ENCODE results near the gene LRP5. TPM values are rescaled to one million over a fixed set of nuclear protein-coding genes. Genes with fewer than 3 reads are reported as not detected.

LRP5 gene
- polyA plus RNA-seq, 6 donors from 2014 or later, result 0.04 to 0.88 (median 0.56) TPM; not detected in 1

- Mint-ChIP-seq H3K36me3 (no peaks in the 10 kb centered on the region), H3K4me3 (peak overlapping the region in 1 of 8 donors; percentile 22), H3K27me3 (peaks cover 0 to 16% (median 12%) of the 10 kb centered on the region in 3 donors), H3K9me3 (no peaks in the 10 kb centered on the region), H3K4me1 (peaks cover 14 to 38% (median 14%) of the 10 kb centered on the region in 3 donors), H3K27ac (no peak overlapping the region)
- ATAC-seq (ENCODE audit: low read depth in 2 of 2) (no peak), DNase-seq (no peak)
Measured at GRCh38 chr11:68330700-68331337, 18.4 kb downstream of the LRP5 start.

GRCh38 chr11:68331338-68331947 is 19.1 kb downstream of the LRP5 start:
- peaks cover 14 to 38% (median 14%) of the 10 kb centered on the region in 3 donors for H3K4me1 Mint-ChIP-seq
- peaks cover 0 to 16% (median 12%) of the 10 kb centered on the region in 3 donors for H3K27me3 Mint-ChIP-seq
- no peaks in the 10 kb centered on the region for H3K36me3 Mint-ChIP-seq
- peak overlapping the region in 3 of 6 donors; percentile 32 to 85 (median 63) for H3K27ac Mint-ChIP-seq
- no peak for DNase-seq
- ATAC-seq (ENCODE audit: low read depth in 2 of 2), result no peak
- no peak overlapping the region for H3K4me3 Mint-ChIP-seq
- H3K9me3 Mint-ChIP-seq, result no peaks in the 10 kb centered on the region

- Mint-ChIP-seq H3K27me3 (peaks cover 0 to 12% (median 12%) of the 10 kb centered on the region in 3 donors), H3K9me3 (no peaks in the 10 kb centered on the region), H3K36me3 (no peaks in the 10 kb centered on the region), H3K4me1 (peaks cover 14 to 42% (median 17%) of the 10 kb centered on the region in 3 donors), H3K27ac (no peak overlapping the region), H3K4me3 (no peak overlapping the region)
- no peak for ATAC-seq (ENCODE audit: low read depth in 2 of 2)
- no peak for DNase-seq
Measured at GRCh38 chr11:68332186-68332585, 19.8 kb downstream of the LRP5 start.

- Mint-ChIP-seq H3K4me1 (peaks cover 16 to 44% (median 19%) of the 10 kb centered on the region in 3 donors), H3K4me3 (no peak overlapping the region), H3K27me3 (peaks cover 0 to 7% (median 5%) of the 10 kb centered on the region in 3 donors), H3K27ac (no peak overlapping the region), H3K9me3 (no peaks in the 10 kb centered on the region), H3K36me3 (no peaks in the 10 kb centered on the region)
- ATAC-seq (ENCODE audit: low read depth in 2 of 2), result no peak
- DNase-seq, result no peak
Measured at GRCh38 chr11:68333173-68333572, 20.8 kb downstream of the LRP5 start.

- Mint-ChIP-seq H3K4me3 (no peak overlapping the region), H3K4me1 (peaks cover 16 to 33% (median 17%) of the 10 kb centered on the region in 3 donors), H3K9me3 (no peaks in the 10 kb centered on the region), H3K27ac (no peak overlapping the region), H3K36me3 (no peaks in the 10 kb centered on the region), H3K27me3 (peaks cover 0 to 7% (median 0%) of the 10 kb centered on the region in 3 donors)
- no peak for ATAC-seq (ENCODE audit: low read depth in 2 of 2)
- DNase-seq, result no peak
Measured at GRCh38 chr11:68334923-68335322, 22.5 kb downstream of the LRP5 start.

- Mint-ChIP-seq H3K36me3 (no peaks in the 10 kb centered on the region), H3K9me3 (no peaks in the 10 kb centered on the region), H3K4me1 (peaks cover 16 to 34% (median 17%) of the 10 kb centered on the region in 3 donors), H3K27ac (no peak overlapping the region), H3K27me3 (peaks cover 0 to under 1% (median 0%) of the 10 kb centered on the region in 3 donors), H3K4me3 (peak overlapping the region in 1 of 8 donors; percentile 3)
- DNase-seq, result no peak
- ATAC-seq (ENCODE audit: low read depth in 2 of 2), result no peak
Measured at GRCh38 chr11:68335683-68336082, 23.3 kb downstream of the LRP5 start.

GRCh38 chr11:68336716-68337115 is 24.3 kb downstream of the LRP5 start:
- H3K4me3 Mint-ChIP-seq, result no peak overlapping the region
- ATAC-seq (ENCODE audit: low read depth in 2 of 2) (no peak), DNase-seq (no peak)
- H3K4me1 Mint-ChIP-seq, result peaks cover 11 to 25% (median 13%) of the 10 kb centered on the region in 3 donors
- no peak overlapping the region for H3K27ac Mint-ChIP-seq
- no peaks in the 10 kb centered on the region for H3K9me3 Mint-ChIP-seq
- H3K27me3 Mint-ChIP-seq, result no peaks in the 10 kb centered on the region
- no peaks in the 10 kb centered on the region for H3K36me3 Mint-ChIP-seq

- no peaks in the 10 kb centered on the region for H3K9me3 Mint-ChIP-seq
- H3K27ac Mint-ChIP-seq, result peak overlapping the region in 2 of 6 donors; percentile 59 to 84
- H3K27me3 Mint-ChIP-seq, result no peaks in the 10 kb centered on the region
- peaks cover 8 to 22% (median 12%) of the 10 kb centered on the region in 3 donors for H3K4me1 Mint-ChIP-seq
- no peak overlapping the region for H3K4me3 Mint-ChIP-seq
- no peaks in the 10 kb centered on the region for H3K36me3 Mint-ChIP-seq
- DNase-seq, result no peak
- ATAC-seq (ENCODE audit: low read depth in 2 of 2), result no peak
Measured at GRCh38 chr11:68337399-68337835, 25.0 kb downstream of the LRP5 start.

GRCh38 chr11:68338051-68338780 is 25.8 kb downstream of the LRP5 start:
- no peak for ATAC-seq (ENCODE audit: low read depth in 2 of 2)
- H3K4me1 Mint-ChIP-seq, result peaks cover 8 to 22% (median 12%) of the 10 kb centered on the region in 3 donors
- H3K4me3 Mint-ChIP-seq, result no peak overlapping the region
- H3K27me3 Mint-ChIP-seq, result no peaks in the 10 kb centered on the region
- no peaks in the 10 kb centered on the region for H3K9me3 Mint-ChIP-seq
- no peak for DNase-seq
- no peaks in the 10 kb centered on the region for H3K36me3 Mint-ChIP-seq
- peak overlapping the region in 3 of 6 donors; percentile 15 to 21 (median 18) for H3K27ac Mint-ChIP-seq

GRCh38 chr11:68340003-68340767 is 27.8 kb downstream of the LRP5 start:
- Mint-ChIP-seq H3K36me3 (no peaks in the 10 kb centered on the region), H3K4me3 (no peak overlapping the region), H3K9me3 (no peaks in the 10 kb centered on the region), H3K4me1 (peaks cover 8 to 31% (median 12%) of the 10 kb centered on the region in 3 donors), H3K27me3 (no peaks in the 10 kb centered on the region), H3K27ac (no peak overlapping the region)
- no peak for ATAC-seq (ENCODE audit: low read depth in 2 of 2)
- no peak for DNase-seq

- peaks cover 0 to 1% (median 0%) of the 10 kb centered on the region in 7 donors for H3K9me3 Mint-ChIP-seq
- peaks cover 8 to 31% (median 12%) of the 10 kb centered on the region in 3 donors for H3K4me1 Mint-ChIP-seq
- H3K27me3 Mint-ChIP-seq, result no peaks in the 10 kb centered on the region
- no peak overlapping the region for H3K4me3 Mint-ChIP-seq
- no peak for ATAC-seq (ENCODE audit: low read depth in 2 of 2)
- H3K27ac Mint-ChIP-seq, result peak overlapping the region in 1 of 6 donors; percentile 15
- no peak for DNase-seq
- no peaks in the 10 kb centered on the region for H3K36me3 Mint-ChIP-seq
Measured at GRCh38 chr11:68340784-68341556, 28.6 kb downstream of the LRP5 start.

- no peaks in the 10 kb centered on the region for H3K36me3 Mint-ChIP-seq
- peak overlapping the region in 1 of 6 donors; percentile 19 for H3K27ac Mint-ChIP-seq
- H3K27me3 Mint-ChIP-seq, result no peaks in the 10 kb centered on the region
- no peak for DNase-seq
- no peak for ATAC-seq (ENCODE audit: low read depth in 2 of 2)
- H3K4me3 Mint-ChIP-seq, result no peak overlapping the region
- peaks cover 15 to 38% (median 17%) of the 10 kb centered on the region in 3 donors for H3K4me1 Mint-ChIP-seq
- H3K9me3 Mint-ChIP-seq, result peaks cover 0 to 3% (median 0%) of the 10 kb centered on the region in 7 donors
Measured at GRCh38 chr11:68341557-68342458, 29.4 kb downstream of the LRP5 start.
